NB4 (cell line): ENCODE data around the gene TFPT.

Source experiments
- CTCF ChIP-seq: IDR thresholded peaks from one replicate; pipeline ENCODE4 v1.5.1; 2012; ENCODE audit warnings: low read depth, low read length
- MAX ChIP-seq: IDR thresholded peaks from 2 replicates; pipeline ENCODE4 v1.6.1; 2011; ENCODE audit warnings: low read depth, low read length
- POLR2A ChIP-seq: IDR thresholded peaks from 2 replicates; pipeline ENCODE4 v1.6.1; 2011; ENCODE audit warnings: mild to moderate bottlenecking; ENCODE audit not compliant: insufficient read length; ENCODE audit errors: extremely low read depth

GRCh38 chr19:54062643-54063042 is 52.8 kb downstream of the TFPT start:
- TF ChIP-seq CTCF (no peak), MAX (no peak), POLR2A (no peak)
